Activated naive CD4-positive, alpha-beta T cell treated with anti-CD3 and anti-CD28 coated beads for 36 hours (primary cell): ENCODE data around the gene OSBPL8. TPM values are rescaled to one million over a fixed set of nuclear protein-coding genes. Genes with fewer than 3 reads are reported as not detected.
A peak's percentile ranks its signal among the peaks of the same experiment; 100 is the strongest.

ENCODE experiments used
- CTCF ChIA-PET: fragments of 350-600 bp; sonication (Branson Sonifier 250); formaldehyde crosslinking; loops from one replicate; lab custom pipeline; 2021; ENCODE audit warnings: antibody characterized with exemption; lab: Charles Lee
- DNase-seq: peaks from one replicate; pipeline ENCODE4 v3.0.0-alpha.2; 2020
- H3K27ac Mint-ChIP-seq: one replicate; pipeline ENCODE4 v1.8.0; 2021; ENCODE audit warnings: mild to moderate bottlenecking, mixed read lengths
- H3K27me3 Mint-ChIP-seq: one replicate; pipeline ENCODE4 v1.8.0; 2021; ENCODE audit warnings: low read depth, mixed read lengths
- H3K36me3 Mint-ChIP-seq: one replicate; pipeline ENCODE4 v1.8.0; 2021; ENCODE audit warnings: low read depth, mixed read lengths
- H3K4me1 Mint-ChIP-seq: one replicate; pipeline ENCODE4 v1.8.0; 2021; ENCODE audit warnings: low read depth, mixed read lengths
- H3K4me3 Mint-ChIP-seq: one replicate; pipeline ENCODE4 v1.8.0; 2021; ENCODE audit warnings: mild to moderate bottlenecking, moderate library complexity, mixed read lengths
- H3K9me3 Mint-ChIP-seq: one replicate; pipeline ENCODE4 v1.8.0; 2021; ENCODE audit warnings: mixed read lengths
- intact Hi-C: fragments of 100-400 bp; cut with micrococcal nuclease; formaldehyde crosslinking; loops from one replicate; pipeline ENCODE4 v1.15.1; 2023
- total RNA-seq, 2 experiments: library from RNA; stranded (reverse); gene quantifications; one replicate each; pipeline ENCODE4 v1.2.3, GENCODE V29; 2021

OSBPL8 gene
- total RNA-seq, 2 experiments from 2014 or later: 56.8 to 63.7 TPM

DNA sequence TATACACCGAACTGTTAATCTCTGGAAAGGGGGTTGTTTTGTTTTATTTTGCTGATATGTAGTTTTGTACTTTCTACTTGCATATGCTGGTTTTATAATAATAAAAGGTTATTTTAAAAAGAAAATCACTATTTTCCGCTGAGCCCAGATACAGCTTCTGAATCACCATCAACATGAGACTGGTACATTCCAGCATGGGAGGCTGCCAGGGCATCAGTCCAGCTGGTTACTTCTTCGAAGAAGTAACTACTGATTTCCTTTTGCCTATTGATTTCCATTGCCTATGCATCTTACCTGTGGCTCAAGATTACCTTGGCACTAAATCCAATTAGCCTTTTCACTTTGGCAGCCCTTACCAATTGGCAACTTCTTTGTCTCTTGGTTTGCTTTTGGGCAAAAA is 11.7 kb upstream of the OSBPL8 start:
- CTCF ChIA-PET: interaction anchor here (1.0 kb wide), 1 partner anchor 20 kb away, joined by 3 read pairs; no protein-coding TSS in a partner anchor
- intact Hi-C loops: no loop called here

DNA sequence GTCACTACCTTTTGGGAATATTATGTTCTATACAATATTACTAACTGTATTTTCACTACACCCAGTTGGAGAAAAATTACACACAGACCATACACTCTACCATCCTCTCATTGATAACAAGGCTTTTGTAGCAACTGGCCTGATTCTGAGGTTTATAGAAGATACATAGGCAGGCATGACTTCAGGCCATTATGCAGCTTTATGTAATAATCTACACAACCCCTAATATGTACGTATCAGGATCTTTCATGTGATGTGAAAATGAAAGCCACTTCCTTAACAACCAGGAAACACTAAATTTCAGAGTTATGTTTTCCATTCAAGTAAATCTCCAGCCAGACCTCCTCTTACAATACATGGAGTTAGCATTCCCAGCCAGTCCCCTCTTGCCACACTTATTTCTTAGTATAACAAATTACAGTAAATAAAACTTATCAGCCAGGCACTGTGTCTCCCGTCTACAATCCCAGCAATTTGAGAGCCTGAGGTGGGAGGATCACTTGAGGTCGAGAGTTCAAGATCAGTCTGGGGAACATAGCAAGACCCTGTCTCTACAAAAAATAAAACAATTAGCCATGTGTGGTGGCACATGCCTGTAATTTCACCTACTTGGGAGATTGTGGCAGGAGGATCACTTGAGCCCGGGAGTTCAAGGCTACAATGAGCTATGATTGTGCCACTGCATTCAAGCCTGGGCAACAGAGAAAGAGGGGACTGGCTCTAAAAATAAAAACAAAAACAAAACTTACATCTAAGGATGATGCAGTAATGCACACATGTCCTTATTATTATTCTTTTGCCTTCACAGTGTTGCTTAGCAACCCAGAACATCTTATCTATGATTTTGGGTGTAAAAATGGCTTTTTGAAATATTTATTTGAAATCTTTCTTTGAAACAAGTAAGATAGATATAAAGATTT is 10.4 kb upstream of the OSBPL8 start:
- Mint-ChIP-seq H3K36me3 (peaks cover 4% of the 10 kb centered on the region), H3K27me3 (no peaks in the 10 kb centered on the region), H3K4me1 (peaks cover 6% of the 10 kb centered on the region), H3K27ac (no peak overlapping the region), H3K4me3 (no peak overlapping the region), H3K9me3 (peaks cover 4% of the 10 kb centered on the region)
- CTCF ChIA-PET: no interaction called here
- no peak for DNase-seq
- intact Hi-C loops: no loop called here

More for the DNA sequence above, 11.7 kb upstream of the OSBPL8 start:
- Mint-ChIP-seq H3K4me3 (no peak overlapping the region), H3K27me3 (no peaks in the 10 kb centered on the region), H3K36me3 (peaks cover 4% of the 10 kb centered on the region), H3K27ac (no peak overlapping the region), H3K9me3 (peaks cover 4% of the 10 kb centered on the region), H3K4me1 (peaks cover 6% of the 10 kb centered on the region)
- no peak for DNase-seq

DNA sequence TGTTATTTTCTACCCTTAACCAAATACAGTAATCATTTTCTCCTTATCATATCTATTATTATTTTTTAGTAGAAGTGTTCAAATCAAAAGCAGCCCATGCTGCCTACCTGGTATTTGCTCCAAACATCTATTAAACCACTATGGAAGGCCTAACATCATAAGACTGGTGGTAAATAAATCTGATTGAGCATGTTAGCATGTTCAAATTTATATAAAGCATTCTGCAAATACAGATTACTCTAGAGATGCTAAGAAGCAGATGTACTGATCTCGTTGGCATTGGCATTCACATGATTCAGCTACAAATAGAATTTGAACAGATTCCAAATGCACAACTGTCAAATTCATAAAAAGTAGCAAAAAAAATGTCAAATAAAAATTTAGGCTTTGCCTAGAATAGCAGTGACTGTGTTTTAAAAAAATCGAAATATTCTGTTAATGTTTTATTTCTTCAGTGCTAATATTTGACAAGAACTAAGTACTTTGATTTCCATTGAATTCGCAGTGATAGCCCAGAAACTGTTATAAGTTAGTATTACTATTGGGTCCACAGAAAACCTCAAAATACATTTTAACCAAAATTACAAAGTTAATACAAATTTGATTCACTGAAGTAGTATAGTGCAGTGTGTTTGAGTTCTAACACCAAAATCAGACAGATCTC is 9.4 kb upstream of the OSBPL8 start:
- Mint-ChIP-seq H3K4me3 (no peak overlapping the region), H3K27me3 (no peaks in the 10 kb centered on the region), H3K27ac (no peak overlapping the region), H3K4me1 (peaks cover 6% of the 10 kb centered on the region), H3K9me3 (no peaks in the 10 kb centered on the region), H3K36me3 (no peaks in the 10 kb centered on the region)
- no peak for DNase-seq
- intact Hi-C loops: no loop called here
- CTCF ChIA-PET: no interaction called here

DNA sequence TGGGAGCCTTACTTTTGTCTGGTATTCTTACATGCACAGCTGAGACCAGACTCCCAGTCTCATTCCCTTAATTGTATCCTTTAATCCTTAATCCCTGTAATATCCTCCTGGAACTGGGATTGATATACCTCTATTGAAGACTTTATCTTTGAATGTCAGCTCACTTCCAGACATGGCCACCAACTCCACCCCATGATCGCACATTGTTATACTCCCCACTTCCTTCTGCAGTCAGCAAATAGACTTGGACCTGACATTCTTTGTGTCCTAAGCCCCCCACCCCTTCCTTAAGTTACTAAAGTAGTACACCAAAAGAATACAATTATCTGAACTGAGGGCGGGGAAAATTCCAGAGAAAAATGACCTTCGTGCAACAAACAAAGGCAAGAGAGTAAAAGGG is 8.6 kb upstream of the OSBPL8 start:
- Mint-ChIP-seq H3K4me1 (peaks cover 6% of the 10 kb centered on the region), H3K27ac (no peak overlapping the region), H3K36me3 (no peaks in the 10 kb centered on the region), H3K4me3 (no peak overlapping the region), H3K27me3 (no peaks in the 10 kb centered on the region), H3K9me3 (no peaks in the 10 kb centered on the region)
- intact Hi-C loops: no loop called here
- CTCF ChIA-PET: interaction anchor here (0.5 kb wide), 1 partner anchor 1200 kb away, joined by 3 read pairs; no protein-coding TSS in a partner anchor
- DNase-seq: no peak

DNA sequence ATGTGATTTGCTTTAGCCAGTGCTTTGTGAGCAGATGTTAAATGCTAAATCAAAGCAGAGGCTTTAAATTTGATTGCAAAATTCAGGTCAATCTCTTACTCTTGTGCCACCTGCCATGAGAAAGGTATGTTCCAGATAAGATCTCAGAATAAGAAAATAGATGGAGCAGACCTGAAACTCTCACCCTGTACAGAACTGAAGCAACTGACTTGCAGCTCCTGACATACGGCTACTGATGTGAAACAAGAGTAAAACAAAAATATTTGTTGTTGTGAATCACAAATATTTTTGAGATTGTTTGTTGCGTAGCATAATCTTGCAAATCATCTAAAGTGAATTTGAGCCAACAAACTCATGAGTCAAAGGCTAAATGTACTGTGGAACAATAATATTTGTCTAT is 3.5 kb upstream of the OSBPL8 start:
- H3K36me3 Mint-ChIP-seq: no peaks in the 10 kb centered on the region
- H3K9me3 Mint-ChIP-seq: no peaks in the 10 kb centered on the region
- intact Hi-C loops: no loop called here
- H3K27me3 Mint-ChIP-seq: no peaks in the 10 kb centered on the region
- CTCF ChIA-PET: no interaction called here
- DNase-seq: no peak
- H3K4me1 Mint-ChIP-seq: peaks cover 3% of the 10 kb centered on the region
- no peak overlapping the region for H3K4me3 Mint-ChIP-seq
- no peak overlapping the region for H3K27ac Mint-ChIP-seq

DNA sequence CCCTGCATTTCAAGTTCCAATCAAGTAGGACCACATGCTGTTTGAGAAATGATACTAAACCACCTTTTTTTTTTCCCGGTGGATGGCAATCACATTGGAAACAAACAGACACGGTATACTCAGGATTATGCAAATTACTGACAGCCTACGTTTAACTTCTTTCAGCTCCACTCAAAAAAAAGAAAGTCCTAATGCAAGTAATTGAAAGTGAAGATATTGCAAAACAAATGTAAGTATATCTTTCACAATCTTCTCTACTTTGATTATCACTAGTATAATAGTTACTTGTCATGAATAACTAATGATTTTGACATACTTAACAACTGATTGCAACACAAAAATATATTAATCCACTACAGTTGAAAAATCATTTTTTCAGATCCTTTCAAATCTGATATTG is 2.6 kb upstream of the OSBPL8 start:
- DNase-seq: no peak
- CTCF ChIA-PET: no interaction called here
- H3K27me3 Mint-ChIP-seq: no peaks in the 10 kb centered on the region
- intact Hi-C loops: no loop called here
- H3K4me3 Mint-ChIP-seq: no peak overlapping the region
- H3K4me1 Mint-ChIP-seq: peaks cover 9% of the 10 kb centered on the region
- H3K36me3 Mint-ChIP-seq: no peaks in the 10 kb centered on the region
- no peaks in the 10 kb centered on the region for H3K9me3 Mint-ChIP-seq
- no peak overlapping the region for H3K27ac Mint-ChIP-seq

DNA sequence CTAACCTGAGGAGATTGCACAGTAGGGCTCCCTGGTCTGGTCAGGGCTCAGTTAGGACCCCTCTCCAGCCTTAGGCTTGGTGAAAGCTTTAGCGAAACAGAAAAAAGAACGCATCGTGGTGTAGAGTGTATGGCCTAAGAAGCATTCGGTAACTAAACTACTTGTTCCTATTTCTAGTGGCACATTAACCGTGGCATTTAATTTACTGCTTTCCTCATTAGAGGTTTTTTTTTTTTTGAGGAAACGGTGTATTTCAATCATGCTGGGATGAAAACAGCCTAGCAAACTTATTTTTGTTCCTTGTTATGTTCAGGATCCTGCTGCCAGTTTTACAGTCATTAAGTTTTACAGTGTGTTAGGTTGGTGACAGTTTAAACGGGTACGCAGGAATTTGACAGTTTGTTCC is 518 bp upstream of the OSBPL8 start:
- DNase-seq: no peak
- peak overlapping the region; percentile 92 for H3K4me3 Mint-ChIP-seq
- no peaks in the 10 kb centered on the region for H3K27me3 Mint-ChIP-seq
- no peaks in the 10 kb centered on the region for H3K9me3 Mint-ChIP-seq
- H3K27ac Mint-ChIP-seq: peak overlapping the region; percentile 87
- H3K36me3 Mint-ChIP-seq: no peaks in the 10 kb centered on the region
- intact Hi-C loops: no loop called here
- peaks cover 28% of the 10 kb centered on the region for H3K4me1 Mint-ChIP-seq
- CTCF ChIA-PET: interaction anchor here (0.6 kb wide), 2 partner anchors 12 to 368 kb away, joined by 3 to 4 read pairs; no protein-coding TSS in a partner anchor

DNA sequence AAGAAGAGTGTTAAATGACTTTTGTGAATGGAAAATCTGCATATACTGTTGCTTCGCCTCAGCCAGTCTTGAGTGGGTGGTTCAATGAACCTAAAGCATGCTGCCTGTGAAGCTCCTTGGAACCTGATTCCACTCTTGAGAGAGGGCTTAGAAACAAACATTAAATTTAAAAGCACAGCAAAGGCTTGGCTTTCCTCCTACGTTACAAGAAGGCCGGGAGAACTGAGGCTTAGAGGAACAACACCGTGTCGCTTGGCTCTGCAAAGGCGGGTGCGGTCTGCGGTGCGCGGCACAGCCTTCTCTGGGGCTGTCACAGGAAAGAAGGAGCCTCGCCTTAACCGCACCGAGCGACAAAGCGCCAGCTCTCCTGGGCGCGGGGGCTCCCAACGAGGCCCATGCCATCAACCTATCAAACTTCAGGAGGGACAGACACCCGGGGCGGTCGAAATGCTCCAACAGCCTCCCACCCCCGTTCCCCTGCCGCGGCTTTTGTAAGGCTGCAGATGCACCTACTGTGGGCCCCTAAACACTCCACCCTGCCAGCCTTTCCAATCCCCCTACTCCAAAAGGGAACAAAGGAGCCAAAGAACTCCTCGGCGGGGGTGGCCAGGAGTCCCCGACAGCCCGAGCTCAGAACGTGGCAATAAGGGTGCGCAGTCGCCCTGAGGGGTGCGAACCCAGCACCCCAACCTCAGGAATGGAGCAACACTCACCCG is 729 bp downstream of the OSBPL8 start:
- H3K36me3 Mint-ChIP-seq: no peaks in the 10 kb centered on the region
- intact Hi-C loops: loop anchor here (1.0 to 10.0 kb wide), 16 partner anchors 14 to 1224 kb away; partner anchors contain the start of genes BBS10, CAPS2, GLIPR1 and GLIPR1L1
- peak overlapping the region; percentile 96 for H3K27ac Mint-ChIP-seq
- CTCF ChIA-PET: interaction anchor here (0.6 kb wide), 2 partner anchors 14 to 403 kb away, joined by 3 to 5 read pairs; no protein-coding TSS in a partner anchor
- H3K27me3 Mint-ChIP-seq: no peaks in the 10 kb centered on the region
- H3K9me3 Mint-ChIP-seq: no peaks in the 10 kb centered on the region
- H3K4me3 Mint-ChIP-seq: peak overlapping the region; percentile 92
- peak; percentile 87 for DNase-seq
- H3K4me1 Mint-ChIP-seq: peaks cover 39% of the 10 kb centered on the region

DNA sequence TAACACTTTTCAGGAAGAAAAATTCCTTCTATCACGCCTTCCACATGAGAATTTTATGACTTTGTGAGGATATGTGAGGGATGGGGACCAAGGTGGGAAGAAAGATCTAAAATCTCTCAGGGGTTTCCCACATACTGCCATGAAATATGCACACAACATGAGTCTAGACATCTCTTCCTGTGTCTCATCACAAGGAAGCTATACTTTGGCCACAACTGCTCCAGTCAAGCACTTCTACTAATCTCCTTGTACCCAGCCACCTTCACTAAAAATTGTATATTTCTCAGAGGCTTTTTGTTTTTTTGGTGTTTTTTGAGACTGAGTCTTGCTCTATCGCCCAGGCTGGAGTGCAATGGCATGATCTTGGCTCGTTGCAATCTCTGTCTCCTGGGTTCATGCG is 3.2 kb downstream of the OSBPL8 start:
- Mint-ChIP-seq H3K27me3 (no peaks in the 10 kb centered on the region), H3K4me3 (no peak overlapping the region), H3K36me3 (no peaks in the 10 kb centered on the region), H3K9me3 (no peaks in the 10 kb centered on the region), H3K4me1 (peaks cover 55% of the 10 kb centered on the region), H3K27ac (no peak overlapping the region)
- intact Hi-C loops: loop anchor here (5.0 to 10.0 kb wide), 4 partner anchors 221 to 1222 kb away; partner anchors contain the start of genes CAPS2, GLIPR1L1 and GLIPR1L2
- DNase-seq: no peak
- CTCF ChIA-PET: interaction anchor here (0.6 to 1.5 kb wide), 2 partner anchors 13 to 172 kb away, joined by 3 to 7 read pairs; no protein-coding TSS in a partner anchor

DNA sequence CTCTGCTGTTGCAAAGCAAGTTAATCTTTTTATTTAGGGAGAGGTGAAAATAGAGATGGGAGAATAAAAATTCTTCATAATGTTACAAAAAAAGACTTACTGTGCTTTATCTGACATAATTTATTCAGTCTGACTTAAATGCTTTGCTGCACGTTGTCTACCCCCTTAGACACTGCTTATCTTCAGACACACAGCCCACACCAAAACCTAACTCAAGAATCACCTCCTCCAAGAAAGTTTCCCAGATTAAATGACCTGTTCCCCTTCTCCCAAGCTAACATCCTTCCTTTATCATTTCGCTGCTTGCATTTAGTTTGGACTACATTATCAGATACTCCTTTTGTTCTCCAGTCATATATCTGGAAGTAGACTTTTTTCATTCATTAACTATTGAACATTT is 3.8 kb downstream of the OSBPL8 start:
- Mint-ChIP-seq H3K9me3 (no peaks in the 10 kb centered on the region), H3K27ac (no peak overlapping the region), H3K4me1 (peaks cover 61% of the 10 kb centered on the region), H3K36me3 (no peaks in the 10 kb centered on the region), H3K4me3 (no peak overlapping the region), H3K27me3 (no peaks in the 10 kb centered on the region)
- DNase-seq: no peak
- intact Hi-C loops: loop anchor here (5.0 to 10.0 kb wide), 4 partner anchors 222 to 1221 kb away; partner anchors contain the start of genes CAPS2, GLIPR1L1 and GLIPR1L2
- CTCF ChIA-PET: interaction anchor here (0.6 to 1.5 kb wide), 2 partner anchors 12 to 171 kb away, joined by 3 to 7 read pairs; no protein-coding TSS in a partner anchor

DNA sequence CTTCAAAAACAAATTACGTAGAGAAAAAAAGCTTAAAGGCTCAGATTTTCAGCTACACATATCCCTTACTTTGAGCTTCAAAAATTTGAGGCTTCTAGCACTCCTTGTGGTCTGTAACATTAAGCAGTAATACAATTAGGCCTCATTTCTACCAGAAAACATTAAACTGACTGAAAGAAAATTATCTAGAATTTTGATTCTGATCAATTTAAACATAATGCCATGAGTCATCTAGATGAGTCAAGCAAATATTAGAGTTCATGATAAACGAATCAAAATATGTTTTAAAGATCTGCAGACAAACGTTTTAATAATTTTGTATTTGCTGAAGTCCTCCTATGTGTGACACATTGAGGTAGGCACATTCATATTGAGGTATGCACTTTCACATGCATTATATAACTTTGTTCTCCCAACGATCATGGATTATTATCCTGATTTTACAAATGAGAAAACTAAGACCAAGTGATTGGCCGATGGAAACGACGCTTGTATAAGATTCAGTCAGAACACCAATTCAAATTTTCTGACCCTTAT is 4.3 kb downstream of the OSBPL8 start:
- intact Hi-C loops: loop anchor here (5.0 to 10.0 kb wide), 4 partner anchors 222 to 1220 kb away; partner anchors contain the start of genes CAPS2, GLIPR1L1 and GLIPR1L2
- H3K4me1 Mint-ChIP-seq: peaks cover 62% of the 10 kb centered on the region
- no peak overlapping the region for H3K27ac Mint-ChIP-seq
- no peaks in the 10 kb centered on the region for H3K36me3 Mint-ChIP-seq
- no peak for DNase-seq
- H3K27me3 Mint-ChIP-seq: no peaks in the 10 kb centered on the region
- CTCF ChIA-PET: interaction anchor here (0.7 to 1.5 kb wide), 4 partner anchors 11 to 377 kb away, joined by 3 to 7 read pairs (median 4); no protein-coding TSS in a partner anchor
- H3K4me3 Mint-ChIP-seq: no peak overlapping the region
- H3K9me3 Mint-ChIP-seq: no peaks in the 10 kb centered on the region
